T-helper 9 cell (primary cell): ENCODE measurements around the gene BCLAF3.

Experiments
- DNase-seq: peaks from one replicate; pipeline ENCODE4 v3.0.0-alpha.2; 2020

The BCLAF3 gene

DNA sequence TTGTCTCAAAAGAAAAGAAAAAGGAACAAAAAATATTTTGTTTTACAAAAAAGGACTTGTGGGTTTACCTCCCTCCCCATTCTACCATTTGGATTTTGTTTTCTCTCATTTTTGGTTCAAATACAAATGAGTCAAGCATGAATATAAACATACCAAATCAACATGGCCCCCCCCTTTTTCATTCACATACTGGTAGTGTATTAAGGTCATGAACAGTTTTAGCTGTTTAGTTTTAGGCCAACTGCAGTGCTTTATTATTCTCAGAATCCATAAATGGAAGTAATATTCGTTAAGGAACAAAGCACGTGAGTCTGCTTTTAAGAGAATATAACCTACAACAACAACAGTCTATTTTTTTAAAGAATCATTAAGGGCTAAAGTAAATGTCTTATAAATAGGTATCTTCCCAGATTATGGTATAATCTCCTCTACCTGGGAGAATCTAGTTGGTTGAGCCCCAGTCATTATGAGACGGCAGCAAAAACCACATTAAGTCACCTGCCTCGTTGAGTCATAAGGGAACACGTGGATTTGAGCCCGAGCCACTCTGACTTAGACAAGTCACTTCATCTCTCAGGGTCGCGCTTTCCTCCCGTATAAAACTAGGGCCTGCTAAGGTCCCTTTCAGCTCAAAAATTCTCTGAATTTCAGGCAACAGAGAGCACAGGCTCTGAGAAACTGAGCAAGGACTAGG lies 26.7 kb downstream of the BCLAF3 start:
- DNase-seq, result no peak

DNA sequence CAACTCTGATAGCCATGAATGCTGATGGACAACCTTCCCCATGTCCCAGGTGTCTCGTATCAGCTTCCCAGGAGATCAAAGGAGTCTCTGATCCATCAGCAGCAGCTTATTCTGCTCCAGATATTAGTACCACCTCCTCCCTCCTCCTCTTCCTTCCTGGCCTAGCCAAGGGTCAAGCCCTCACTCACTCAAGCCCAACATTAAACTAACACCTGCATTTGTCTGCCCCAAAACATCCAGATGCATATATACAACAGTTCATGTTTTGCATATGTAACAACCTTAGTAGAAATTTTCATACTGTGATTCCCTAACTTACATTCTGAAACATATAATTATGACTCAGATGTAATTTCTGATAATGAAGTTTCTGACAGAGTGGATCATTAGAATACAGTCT lies 29.9 kb downstream of the BCLAF3 start:
- no peak for DNase-seq

DNA sequence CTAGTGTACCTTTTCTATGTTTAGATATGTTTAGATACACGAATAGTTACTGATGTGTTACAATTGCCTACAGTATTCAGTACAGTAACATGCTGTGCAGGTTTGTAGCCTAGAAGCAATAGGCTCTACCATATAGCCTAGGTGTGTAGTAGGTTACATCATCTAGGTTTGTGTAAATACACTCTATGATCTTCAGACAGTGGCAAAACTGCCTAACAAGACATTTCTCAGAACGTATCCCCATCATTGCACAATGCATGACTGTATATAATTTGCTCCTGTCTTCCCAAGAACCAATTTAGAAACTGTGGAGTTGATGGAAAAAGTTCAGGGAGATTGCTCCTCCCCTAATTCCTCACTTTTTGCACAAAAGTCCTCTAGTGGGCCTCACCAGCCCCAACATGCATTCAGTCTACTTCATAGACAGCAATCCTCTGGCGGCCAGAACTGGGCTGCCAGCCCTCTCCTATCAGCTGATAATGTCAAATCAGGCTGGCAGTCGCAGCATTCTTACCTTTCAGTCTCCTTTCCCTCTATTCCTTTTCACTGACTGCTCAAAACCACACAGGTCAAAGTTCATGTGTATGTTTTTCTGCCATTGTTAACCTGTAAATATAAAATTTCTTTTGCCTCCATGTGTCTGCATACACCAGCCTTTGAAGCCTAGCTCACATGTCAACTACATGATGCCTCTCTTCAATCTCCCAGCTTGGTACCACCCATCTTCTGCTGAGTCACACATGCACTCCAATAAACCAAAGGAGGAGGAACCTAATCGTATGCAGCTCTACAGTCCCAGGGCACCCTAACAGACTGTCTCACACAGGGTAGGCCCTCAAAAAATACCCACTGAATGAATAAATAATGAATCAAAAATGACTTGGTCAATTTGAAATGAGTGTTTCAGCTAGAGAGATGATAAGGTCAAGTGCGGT lies 32.0 kb downstream of the BCLAF3 start:
- no peak for DNase-seq

DNA sequence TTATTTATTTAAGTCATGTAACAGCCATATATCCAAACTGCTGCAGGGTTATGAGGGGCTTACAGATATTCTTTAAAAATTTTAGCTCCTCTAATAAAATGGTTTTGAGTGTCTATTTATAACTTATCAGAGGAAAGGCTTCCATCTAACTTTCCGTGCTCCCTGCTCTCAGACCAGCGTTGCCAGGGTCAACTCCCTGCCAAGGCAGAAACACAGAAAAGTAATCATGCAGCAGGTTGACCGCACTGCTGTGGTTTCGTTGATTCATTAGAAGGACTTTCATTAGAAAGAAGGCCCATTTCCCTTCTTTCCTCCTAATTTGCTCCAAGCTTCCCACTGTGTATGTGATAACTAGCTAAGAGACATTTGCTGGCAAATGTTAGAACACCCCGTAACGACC lies 33.9 kb downstream of the BCLAF3 start:
- DNase-seq, result no peak

DNA sequence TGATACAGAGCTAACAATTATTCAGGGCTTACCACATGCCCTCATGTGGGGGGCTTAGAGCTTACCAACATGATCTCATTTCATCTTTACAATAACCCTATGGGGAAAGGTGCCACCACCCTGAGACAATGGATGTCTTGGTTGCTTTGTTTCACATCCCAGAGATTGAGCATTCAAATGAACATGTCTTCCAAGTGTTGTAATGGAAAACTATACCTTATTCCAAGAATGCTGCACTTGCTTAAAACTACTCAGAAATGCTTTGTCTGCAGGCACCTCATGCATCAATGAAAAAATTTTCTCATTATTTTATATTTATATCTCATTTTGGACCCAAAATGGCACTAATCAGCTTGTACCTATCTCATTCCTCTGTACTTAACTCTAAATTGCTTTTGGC lies 34.6 kb downstream of the BCLAF3 start:
- no peak for DNase-seq

DNA sequence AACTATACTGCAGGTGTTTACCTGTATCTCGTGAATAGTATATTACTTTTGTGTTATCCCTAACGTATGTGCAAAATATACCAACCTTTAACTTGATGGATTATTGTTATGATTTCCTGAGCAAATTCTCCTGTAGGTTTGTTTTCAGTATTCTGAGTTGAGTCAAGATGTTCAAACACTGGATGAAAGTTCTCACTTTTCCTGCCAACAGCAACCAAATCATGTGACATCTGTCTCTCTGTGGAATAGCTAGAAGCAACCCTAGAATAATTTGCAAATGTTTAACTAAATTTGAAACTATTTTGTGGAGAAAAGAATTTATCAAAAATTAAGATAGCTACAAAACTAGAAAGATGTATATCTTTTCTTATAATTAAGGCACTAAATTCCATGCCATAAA lies 35.6 kb downstream of the BCLAF3 start:
- DNase-seq, result no peak

DNA sequence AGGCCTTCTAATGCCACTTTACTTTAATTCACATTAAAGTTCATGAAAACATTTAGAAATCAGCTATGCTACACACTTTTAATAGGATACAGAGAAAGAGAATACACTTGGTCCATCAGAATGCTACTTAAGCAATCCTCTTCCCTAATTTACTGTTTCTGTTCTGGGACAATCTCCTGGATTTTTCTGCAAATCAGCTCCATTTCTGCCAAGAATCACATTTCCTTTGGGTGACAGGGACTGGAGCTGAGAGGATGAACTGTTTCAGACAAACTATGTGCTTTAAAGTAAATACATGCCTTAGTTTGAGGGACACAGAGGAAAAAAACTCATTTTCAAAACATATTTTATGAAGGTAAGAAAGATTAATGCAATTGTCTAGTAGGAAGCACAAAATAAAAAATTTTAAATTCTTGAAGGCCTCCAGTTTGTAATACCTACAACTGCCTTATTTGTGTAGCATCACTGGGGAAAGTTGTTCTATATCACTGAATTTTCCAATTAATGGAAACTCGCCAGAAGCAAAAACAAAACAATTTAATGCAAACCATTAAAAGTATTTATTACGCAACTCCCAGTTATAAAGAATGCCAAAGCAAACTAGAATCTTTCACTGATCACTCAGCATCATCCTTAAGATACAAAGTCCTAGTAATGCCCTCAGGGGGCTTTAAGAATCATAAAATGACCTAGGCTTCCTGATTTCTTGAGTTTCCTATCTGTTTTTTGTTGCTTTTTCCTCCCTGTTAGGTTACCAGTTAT lies 36.3 kb downstream of the BCLAF3 start:
- no peak for DNase-seq

DNA sequence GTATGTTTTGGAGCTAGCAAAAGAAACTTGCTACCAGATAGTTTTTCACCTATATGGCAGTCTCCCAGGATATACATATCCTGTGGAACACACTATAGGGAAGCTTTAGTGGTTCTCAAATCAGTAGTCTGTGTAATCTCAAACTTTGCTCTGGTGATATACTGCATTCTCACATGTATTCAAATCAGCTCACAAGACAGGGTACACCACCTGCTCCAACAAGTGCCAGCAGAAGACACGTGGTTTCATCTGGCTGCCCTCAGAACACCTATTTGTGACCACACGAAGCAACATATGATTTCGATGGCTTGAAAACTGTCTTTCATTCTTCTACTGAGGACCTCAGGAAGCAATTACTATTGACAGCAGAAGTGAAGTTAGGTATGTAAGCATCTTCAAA lies 37.7 kb downstream of the BCLAF3 start:
- DNase-seq, result no peak

DNA sequence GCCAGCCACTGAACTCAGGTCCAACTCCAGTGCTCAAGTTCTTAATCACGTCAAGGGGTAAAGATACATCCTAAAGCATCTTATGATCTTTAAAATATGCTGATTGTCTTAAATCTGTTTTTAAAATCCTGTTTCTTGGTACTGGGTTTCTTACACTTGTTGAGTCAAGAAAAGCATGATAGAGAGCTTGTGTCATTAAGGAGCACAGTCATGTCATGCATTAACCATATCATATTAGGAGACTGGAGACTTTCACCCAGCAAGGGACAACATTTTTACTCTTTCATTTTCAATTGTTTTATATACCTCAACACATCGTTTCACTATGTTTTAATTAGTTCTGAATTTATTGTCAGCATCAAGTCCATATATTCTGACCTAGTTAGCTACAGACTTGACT lies 41.5 kb downstream of the BCLAF3 start:
- no peak for DNase-seq

DNA sequence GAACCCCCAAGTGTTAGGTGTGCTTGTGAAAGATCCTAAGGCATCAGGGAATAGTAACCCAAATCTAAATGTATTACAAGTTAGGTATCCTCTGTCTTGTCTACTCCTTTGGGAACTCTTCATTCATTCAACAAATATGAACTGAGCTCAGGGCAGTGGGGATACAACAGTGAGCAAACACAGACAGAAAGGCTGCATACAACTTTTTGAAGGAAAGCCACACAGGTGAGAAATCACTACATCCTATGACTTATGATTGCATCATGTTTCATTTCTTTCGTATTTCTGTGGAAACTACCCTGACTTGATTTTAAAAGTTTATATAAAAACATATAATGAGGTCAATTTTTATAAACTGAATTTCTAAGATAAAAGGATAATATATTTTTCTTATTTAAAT lies 43.2 kb downstream of the BCLAF3 start:
- no peak for DNase-seq
